HepG2 (cell line): ENCODE results near the gene RNF149. TPM values are rescaled to one million over a fixed set of nuclear protein-coding genes. Genes with fewer than 3 reads are reported as not detected.

Experiments used
- ATF1 ChIP-seq: IDR thresholded peaks from 2 replicates; pipeline ENCODE4 v1.6.1; 2016; ENCODE audit warnings: mild to moderate bottlenecking, control low read depth
- ATM ChIP-seq: fragments of 450-650 bp; IDR thresholded peaks from 2 replicates; pipeline ENCODE4 v1.7.1; 2017; ENCODE audit warnings: mild to moderate bottlenecking, borderline replicate concordance
- CHD4 ChIP-seq: fragments of 200-600 bp; sonication (generic); IDR thresholded peaks from 2 replicates; pipeline ENCODE4 v1.7.0; 2017; ENCODE audit warnings: mild to moderate bottlenecking, low read length, borderline replicate concordance
- EZH2 ChIP-seq: conservative IDR thresholded peaks from 2 replicates; pipeline ENCODE4 v1.6.1; 2012; ENCODE audit warnings: mild to moderate bottlenecking, low read depth, low read length, moderate library complexity
- FOXA3 ChIP-seq: IDR thresholded peaks from 2 replicates; pipeline ENCODE4 v1.6.1; 2016; ENCODE audit warnings: missing genetic modification reagents, missing compliant biosample characterization
- GATAD1 ChIP-seq: IDR thresholded peaks from 2 replicates; pipeline ENCODE4 v1.6.1; 2016; ENCODE audit warnings: missing genetic modification reagents, missing compliant biosample characterization
- HNRNPUL1 ChIP-seq: fragments of 200-400 bp; formaldehyde crosslinking; IDR thresholded peaks from 2 replicates; pipeline ENCODE4 v1.6.1; 2017; ENCODE audit warnings: low read depth, mild to moderate bottlenecking, low read length, moderate library complexity
- POLR2AphosphoS2 ChIP-seq: IDR thresholded peaks from 2 replicates; pipeline ENCODE4 v1.6.1; 2011; ENCODE audit warnings: low read depth, low read length, improper control_type of control experiment
- RFX3 ChIP-seq: IDR thresholded peaks from 2 replicates; pipeline ENCODE4 v1.6.1; 2016; ENCODE audit warnings: missing biosample characterization, missing genetic modification reagents
- TRIM24 ChIP-seq: sonication (generic); formaldehyde crosslinking; IDR thresholded peaks from 2 replicates; pipeline ENCODE4 v1.8.0; 2022; ENCODE audit warnings: mild to moderate bottlenecking, missing genetic modification reagents
- ZNF138 ChIP-seq: sonication (generic); formaldehyde crosslinking; IDR thresholded peaks from 2 replicates; pipeline ENCODE4 v1.5.0; 2020; ENCODE audit warnings: mild to moderate bottlenecking, low read depth, missing genetic modification reagents
- ZNF282 ChIP-seq: fragments of 450-650 bp; IDR thresholded peaks from 2 replicates; pipeline ENCODE4 v1.6.1; 2018; ENCODE audit not compliant: partially characterized antibody
- ZNF446 ChIP-seq: sonication (generic); formaldehyde crosslinking; IDR thresholded peaks from 2 replicates; pipeline ENCODE4 v1.5.0; 2020; ENCODE audit warnings: mild to moderate bottlenecking, missing genetic modification reagents
- ZNF660 ChIP-seq: sonication (generic); formaldehyde crosslinking; IDR thresholded peaks from 2 replicates; pipeline ENCODE4 v1.5.1; 2020; ENCODE audit warnings: mild to moderate bottlenecking, low read depth, missing genetic modification reagents, borderline replicate concordance
- ZSCAN21 ChIP-seq: sonication (generic); formaldehyde crosslinking; IDR thresholded peaks from 2 replicates; pipeline ENCODE4 v1.8.0; 2022; ENCODE audit warnings: mild to moderate bottlenecking, missing genetic modification reagents, moderate library complexity, borderline replicate concordance
- ZSCAN31 ChIP-seq: sonication (generic); formaldehyde crosslinking; IDR thresholded peaks from 2 replicates; pipeline ENCODE4 v1.5.0; 2020; ENCODE audit warnings: low read depth, mild to moderate bottlenecking, missing genetic modification reagents
- polyA plus RNA-seq, 8 experiments: library from polyadenylated mRNA; depleted of rRNA in 3 of 8; stranded (reverse) in 7 of 8; unstranded in 1 of 8; fragments of >200 nt; fragmentation: Illumina TruSeq in 4 of 8; extraction: Trizol in 4 of 8; gene quantifications; 2 replicates each; pipeline versions ENCODE4 v1.2.1 to v1.2.3, GENCODE V29; 2011 to 2016; ENCODE audit warnings: low read depth in 4 of 8, missing spikeins in 1 of 8, mixed read lengths in 1 of 8; ENCODE audit not compliant: insufficient read depth in 1 of 8
- total RNA-seq, 5 experiments: library from RNA; depleted of rRNA; stranded (reverse); fragments of >200 nt; fragmentation: Illumina TruSeq; extraction: Trizol; gene quantifications; 2 replicates each; pipeline ENCODE4 v1.2.3, GENCODE V29; 2016; ENCODE audit warnings: low read depth in 1 of 5
- TF ChIP-seq, protein P1 (sequence below): sonication (generic); formaldehyde crosslinking; IDR thresholded peaks from 2 replicates; pipeline ENCODE4 v1.8.1; 2023; ENCODE audit warnings: mild to moderate bottlenecking, moderate library complexity, missing genetic modification reagents
- TF ChIP-seq, protein P2 (sequence below): sonication (generic); formaldehyde crosslinking; IDR thresholded peaks from 2 replicates; pipeline ENCODE4 v1.5.1; 2020; ENCODE audit warnings: mild to moderate bottlenecking, moderate library complexity, missing genetic modification reagents
- TF ChIP-seq, protein P3 (sequence below): sonication (generic); formaldehyde crosslinking; IDR thresholded peaks from 2 replicates; pipeline ENCODE4 v1.4.0; 2020; ENCODE audit warnings: missing genetic modification reagents, borderline replicate concordance
- TF ChIP-seq, protein P4 (sequence below): sonication (generic); formaldehyde crosslinking; IDR thresholded peaks from 2 replicates; pipeline ENCODE4 v1.4.0; 2020; ENCODE audit warnings: missing genetic modification reagents, borderline replicate concordance

The RNF149 gene
- total and polyA plus RNA-seq, 2 of the 13 experiments (the other 11 are each of a cell fraction or from before 2014, with no cell fraction given), result 87.6 to 109 TPM

DNA sequence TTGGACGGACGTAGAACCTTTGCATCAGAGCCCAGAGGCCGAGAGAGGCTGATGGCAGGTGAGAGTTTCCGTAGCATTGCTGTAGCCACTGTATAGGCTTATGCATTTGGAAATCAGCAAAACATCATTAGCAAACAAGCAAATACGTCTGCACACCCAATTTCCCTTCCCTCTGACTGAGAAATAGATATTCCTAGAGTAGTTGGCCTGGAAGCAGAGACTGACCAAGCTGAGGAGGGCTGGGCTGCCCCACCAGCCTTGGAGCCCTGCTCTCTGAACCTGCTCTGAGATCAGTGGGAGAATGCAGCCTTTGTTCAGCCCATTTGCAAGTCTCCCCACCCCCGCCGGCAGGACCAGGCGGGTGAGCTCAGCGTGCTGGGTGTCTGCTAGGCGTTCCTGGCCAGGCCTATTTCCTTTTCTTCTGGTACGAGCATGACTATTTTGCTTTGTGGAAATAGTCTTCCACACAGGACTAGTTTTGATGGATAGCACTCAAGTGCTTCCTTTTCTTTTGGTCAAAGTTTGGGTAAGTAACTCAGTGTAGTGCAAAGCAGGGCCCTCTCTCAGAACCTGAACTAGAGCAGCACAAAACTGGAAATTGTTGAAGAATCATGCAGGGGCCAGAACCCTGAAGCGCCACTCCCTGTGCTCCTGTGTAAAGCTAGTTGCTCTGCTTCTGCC lies 21.9 kb upstream of the RNF149 start (continued):
- no peak for TF ChIP-seq ZNF660
- TF ChIP-seq ZSCAN21 (CRISPR knock-in tag), result no peak
- no peak for TF ChIP-seq ATM
- TF ChIP-seq, protein P1, sequence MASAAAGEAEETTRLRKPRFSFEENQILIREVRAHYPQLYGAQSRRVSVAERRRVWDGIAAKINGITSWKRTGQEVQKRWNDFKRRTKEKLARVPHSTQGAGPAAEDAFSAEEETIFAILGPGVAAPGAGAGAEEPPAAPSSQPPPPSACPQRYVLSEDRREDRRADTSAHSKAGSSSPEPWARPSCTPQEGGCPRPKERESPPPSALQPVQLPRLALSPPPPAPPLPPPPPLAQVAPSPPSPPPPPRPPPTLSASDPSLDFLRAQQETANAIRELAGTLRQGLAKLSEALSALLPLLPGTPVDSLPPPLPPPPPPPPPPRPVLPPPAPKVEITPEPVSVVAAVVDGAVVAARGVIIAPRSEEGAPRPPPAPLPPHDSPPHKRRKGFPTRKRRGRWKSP, result no peak
- TF ChIP-seq ZNF282, result no peak
- peak; percentile 75; the same call in 1 of the 2 replicates for TF ChIP-seq ZSCAN31 (CRISPR knock-in tag)
- TF ChIP-seq TRIM24 (CRISPR knock-in tag), result no peak
- TF ChIP-seq ZNF446, result no peak
- peak; percentile 46; the same call in 1 of the 2 replicates for TF ChIP-seq ATF1
- TF ChIP-seq ZNF138 (CRISPR knock-in tag), result no peak
- TF ChIP-seq, protein P2, sequence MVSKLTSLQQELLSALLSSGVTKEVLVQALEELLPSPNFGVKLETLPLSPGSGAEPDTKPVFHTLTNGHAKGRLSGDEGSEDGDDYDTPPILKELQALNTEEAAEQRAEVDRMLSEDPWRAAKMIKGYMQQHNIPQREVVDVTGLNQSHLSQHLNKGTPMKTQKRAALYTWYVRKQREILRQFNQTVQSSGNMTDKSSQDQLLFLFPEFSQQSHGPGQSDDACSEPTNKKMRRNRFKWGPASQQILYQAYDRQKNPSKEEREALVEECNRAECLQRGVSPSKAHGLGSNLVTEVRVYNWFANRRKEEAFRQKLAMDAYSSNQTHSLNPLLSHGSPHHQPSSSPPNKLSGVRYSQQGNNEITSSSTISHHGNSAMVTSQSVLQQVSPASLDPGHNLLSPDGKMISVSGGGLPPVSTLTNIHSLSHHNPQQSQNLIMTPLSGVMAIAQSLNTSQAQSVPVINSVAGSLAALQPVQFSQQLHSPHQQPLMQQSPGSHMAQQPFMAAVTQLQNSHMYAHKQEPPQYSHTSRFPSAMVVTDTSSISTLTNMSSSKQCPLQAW, result peak; percentile 81; the same call in 1 of the 2 replicates
- 0 out of 2 replicates have a peak, but pooled peaks have one; percentile 53 for TF ChIP-seq GATAD1
- TF ChIP-seq HNRNPUL1, result no peak
- no peak for TF ChIP-seq POLR2AphosphoS2
- TF ChIP-seq EZH2, result no peak
- TF ChIP-seq, protein P3, sequence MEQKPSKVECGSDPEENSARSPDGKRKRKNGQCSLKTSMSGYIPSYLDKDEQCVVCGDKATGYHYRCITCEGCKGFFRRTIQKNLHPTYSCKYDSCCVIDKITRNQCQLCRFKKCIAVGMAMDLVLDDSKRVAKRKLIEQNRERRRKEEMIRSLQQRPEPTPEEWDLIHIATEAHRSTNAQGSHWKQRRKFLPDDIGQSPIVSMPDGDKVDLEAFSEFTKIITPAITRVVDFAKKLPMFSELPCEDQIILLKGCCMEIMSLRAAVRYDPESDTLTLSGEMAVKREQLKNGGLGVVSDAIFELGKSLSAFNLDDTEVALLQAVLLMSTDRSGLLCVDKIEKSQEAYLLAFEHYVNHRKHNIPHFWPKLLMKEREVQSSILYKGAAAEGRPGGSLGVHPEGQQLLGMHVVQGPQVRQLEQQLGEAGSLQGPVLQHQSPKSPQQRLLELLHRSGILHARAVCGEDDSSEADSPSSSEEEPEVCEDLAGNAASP, result peak; percentile 39; the same call in 1 of the 2 replicates
- TF ChIP-seq, protein P4, sequence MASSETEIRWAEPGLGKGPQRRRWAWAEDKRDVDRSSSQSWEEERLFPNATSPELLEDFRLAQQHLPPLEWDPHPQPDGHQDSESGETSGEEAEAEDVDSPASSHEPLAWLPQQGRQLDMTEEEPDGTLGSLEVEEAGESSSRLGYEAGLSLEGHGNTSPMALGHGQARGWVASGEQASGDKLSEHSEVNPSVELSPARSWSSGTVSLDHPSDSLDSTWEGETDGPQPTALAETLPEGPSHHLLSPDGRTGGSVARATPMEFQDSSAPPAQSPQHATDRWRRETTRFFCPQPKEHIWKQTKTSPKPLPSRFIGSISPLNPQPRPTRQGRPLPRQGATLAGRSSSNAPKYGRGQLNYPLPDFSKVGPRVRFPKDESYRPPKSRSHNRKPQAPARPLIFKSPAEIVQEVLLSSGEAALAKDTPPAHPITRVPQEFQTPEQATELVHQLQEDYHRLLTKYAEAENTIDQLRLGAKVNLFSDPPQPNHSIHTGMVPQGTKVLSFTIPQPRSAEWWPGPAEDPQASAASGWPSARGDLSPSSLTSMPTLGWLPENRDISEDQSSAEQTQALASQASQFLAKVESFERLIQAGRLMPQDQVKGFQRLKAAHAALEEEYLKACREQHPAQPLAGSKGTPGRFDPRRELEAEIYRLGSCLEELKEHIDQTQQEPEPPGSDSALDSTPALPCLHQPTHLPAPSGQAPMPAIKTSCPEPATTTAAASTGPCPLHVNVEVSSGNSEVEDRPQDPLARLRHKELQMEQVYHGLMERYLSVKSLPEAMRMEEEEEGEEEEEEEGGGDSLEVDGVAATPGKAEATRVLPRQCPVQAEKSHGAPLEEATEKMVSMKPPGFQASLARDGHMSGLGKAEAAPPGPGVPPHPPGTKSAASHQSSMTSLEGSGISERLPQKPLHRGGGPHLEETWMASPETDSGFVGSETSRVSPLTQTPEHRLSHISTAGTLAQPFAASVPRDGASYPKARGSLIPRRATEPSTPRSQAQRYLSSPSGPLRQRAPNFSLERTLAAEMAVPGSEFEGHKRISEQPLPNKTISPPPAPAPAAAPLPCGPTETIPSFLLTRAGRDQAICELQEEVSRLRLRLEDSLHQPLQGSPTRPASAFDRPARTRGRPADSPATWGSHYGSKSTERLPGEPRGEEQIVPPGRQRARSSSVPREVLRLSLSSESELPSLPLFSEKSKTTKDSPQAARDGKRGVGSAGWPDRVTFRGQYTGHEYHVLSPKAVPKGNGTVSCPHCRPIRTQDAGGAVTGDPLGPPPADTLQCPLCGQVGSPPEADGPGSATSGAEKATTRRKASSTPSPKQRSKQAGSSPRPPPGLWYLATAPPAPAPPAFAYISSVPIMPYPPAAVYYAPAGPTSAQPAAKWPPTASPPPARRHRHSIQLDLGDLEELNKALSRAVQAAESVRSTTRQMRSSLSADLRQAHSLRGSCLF, result no peak
- TF ChIP-seq CHD4, result peak; percentile 17; the same call in 1 of the 2 replicates
- TF ChIP-seq FOXA3 (CRISPR knock-in tag), result no peak; the same call in 1 of the 2 replicates
- TF ChIP-seq RFX3 (CRISPR knock-in tag), result no peak
